MM.1S (cell line): ENCODE data around the gene RASGRP2.

Experiments
- DNase-seq: peaks from one replicate; pipeline ENCODE4 v3.0.0-alpha.2; 2015
- H2AFZ ChIP-seq: fragments of 300-600 bp; sonication (generic); 2 replicates; pipeline ENCODE4 v1.6.0; 2016; ENCODE audit warnings: antibody characterized with exemption, low read length
- H3F3A ChIP-seq: fragments of 300-600 bp; sonication (generic); 2 replicates; pipeline ENCODE4 v1.6.1; 2016; ENCODE audit warnings: mild to moderate bottlenecking, antibody characterized with exemption, low read length, moderate library complexity, mixed read lengths; ENCODE audit not compliant: insufficient read depth
- H3K27ac ChIP-seq: fragments of 300-600 bp; sonication (generic); 2 replicates; pipeline ENCODE4 v1.5.1; 2016; ENCODE audit warnings: mild to moderate bottlenecking, low read length
- H3K27me3 ChIP-seq: fragments of 300-600 bp; sonication (generic); replicated peaks from 2 replicates; pipeline ENCODE4 v1.6.0; 2016; ENCODE audit warnings: low read length; ENCODE audit not compliant: insufficient read depth
- H3K36me3 ChIP-seq: fragments of 300-600 bp; sonication (generic); replicated peaks from 2 replicates; pipeline ENCODE4 v1.6.1; 2016; ENCODE audit warnings: mild to moderate bottlenecking, low read length, mixed read lengths; ENCODE audit not compliant: insufficient read depth
- H3K4me1 ChIP-seq: fragments of 300-600 bp; sonication (generic); 2 replicates; pipeline ENCODE4 v1.6.1; 2016; ENCODE audit warnings: low read length, mixed read lengths
- H3K4me2 ChIP-seq: fragments of 300-600 bp; sonication (generic); 2 replicates; pipeline ENCODE4 v1.6.0; 2016; ENCODE audit warnings: low read depth, low read length
- H3K4me3 ChIP-seq: fragments of 300-600 bp; sonication (generic); 2 replicates; pipeline ENCODE4 v1.5.1; 2016; ENCODE audit warnings: low read length, mixed read lengths
- H3K79me2 ChIP-seq: fragments of 300-600 bp; sonication (generic); 2 replicates; pipeline ENCODE4 v1.6.1; 2016; ENCODE audit warnings: mixed run types, low read length, mixed read lengths
- H3K9ac ChIP-seq: fragments of 300-600 bp; sonication (generic); 2 replicates; pipeline ENCODE4 v1.6.1; 2016; ENCODE audit warnings: low read length, mixed read lengths
- H3K9me2 ChIP-seq: fragments of 300-600 bp; sonication (generic); replicated peaks from 2 replicates; pipeline ENCODE4 v1.6.1; 2016; ENCODE audit warnings: mild to moderate bottlenecking, low read length, mixed read lengths; ENCODE audit not compliant: insufficient read depth
- H3K9me3 ChIP-seq: fragments of 300-600 bp; sonication (generic); replicated peaks from 2 replicates; pipeline ENCODE4 v1.6.1; 2016; ENCODE audit warnings: mild to moderate bottlenecking, low read length, mixed read lengths; ENCODE audit not compliant: insufficient read depth
- H4K20me1 ChIP-seq: fragments of 300-600 bp; sonication (generic); 2 replicates; pipeline ENCODE4 v1.6.1; 2016; ENCODE audit warnings: mild to moderate bottlenecking, low read length, moderate library complexity, mixed read lengths; ENCODE audit not compliant: insufficient read depth
- EZH2 ChIP-seq: fragments of 300-600 bp; sonication (generic); optimal IDR thresholded peaks from 2 replicates; pipeline ENCODE3; 2017; ENCODE audit warnings: low read depth, mild to moderate bottlenecking, antibody characterized with exemption, low read length, mixed read lengths
- EZH2phosphoT487 ChIP-seq: fragments of 300-600 bp; sonication (generic); IDR thresholded peaks from 2 replicates; pipeline ENCODE4 v1.6.1; 2018; ENCODE audit warnings: antibody characterized with exemption, low read length
- TF ChIP-seq, protein P1 (sequence below): fragments of 300-600 bp; sonication (generic); IDR thresholded peaks from 2 replicates; pipeline ENCODE4 v1.5.1; 2016; ENCODE audit warnings: antibody characterized with exemption, low read length, mixed read lengths

RASGRP2 gene

DNA sequence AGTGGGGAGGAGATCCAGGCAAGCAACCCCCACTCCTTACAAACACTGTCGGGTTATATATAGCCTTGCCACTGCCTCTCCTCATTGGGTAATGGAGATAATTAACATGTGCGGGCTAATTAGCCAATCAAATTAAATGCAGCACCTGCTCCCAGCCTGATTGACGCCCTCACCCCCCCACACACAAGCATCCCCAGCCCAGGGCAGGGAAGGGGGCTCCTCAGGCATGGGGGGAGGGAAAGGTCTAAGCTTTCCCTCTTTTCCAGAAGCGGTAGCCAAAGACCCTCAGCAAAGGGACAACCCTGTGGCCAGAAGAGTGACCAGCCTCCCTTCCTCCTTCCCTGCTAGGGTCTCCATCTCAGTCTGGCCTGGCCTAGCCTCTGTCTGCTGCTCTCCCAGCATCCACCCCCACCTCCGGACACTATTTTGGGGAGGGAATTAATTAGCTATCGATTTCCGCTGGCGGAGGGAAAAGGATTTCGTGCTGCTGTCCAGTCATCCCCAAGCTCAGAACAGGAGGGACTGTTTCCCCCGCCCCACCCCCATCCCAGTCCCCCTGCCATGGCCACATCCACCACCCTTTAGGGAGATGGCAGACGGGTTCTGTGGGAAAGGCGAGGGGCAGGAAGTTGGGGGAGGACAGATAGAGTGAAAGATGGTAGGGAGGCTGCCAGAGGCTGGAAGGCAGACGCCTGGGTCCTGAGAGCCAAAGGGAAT is 28.0 kb downstream of the RASGRP2 start:
- Histone ChIP-seq H3K4me1 (no peaks in the 10 kb centered on the region), H2AFZ (no peak overlapping the region), H3K79me2 (no peaks in the 10 kb centered on the region), H3K27me3 (peaks cover 85% of the 10 kb centered on the region), H3K4me3 (no peak overlapping the region), H3K36me3 (no peaks in the 10 kb centered on the region), H3K4me2 (no peak overlapping the region), H3K9ac (no peak overlapping the region), H3K9me2 (no peaks in the 10 kb centered on the region), H3K9me3 (no peaks in the 10 kb centered on the region), H3F3A (no peaks in the 10 kb centered on the region), H3K27ac (no peak overlapping the region), H4K20me1 (no peaks in the 10 kb centered on the region)
- DNase-seq: no peak
- TF ChIP-seq EZH2phosphoT487 (no peak), EZH2 (no peak)
- TF ChIP-seq, protein P1, sequence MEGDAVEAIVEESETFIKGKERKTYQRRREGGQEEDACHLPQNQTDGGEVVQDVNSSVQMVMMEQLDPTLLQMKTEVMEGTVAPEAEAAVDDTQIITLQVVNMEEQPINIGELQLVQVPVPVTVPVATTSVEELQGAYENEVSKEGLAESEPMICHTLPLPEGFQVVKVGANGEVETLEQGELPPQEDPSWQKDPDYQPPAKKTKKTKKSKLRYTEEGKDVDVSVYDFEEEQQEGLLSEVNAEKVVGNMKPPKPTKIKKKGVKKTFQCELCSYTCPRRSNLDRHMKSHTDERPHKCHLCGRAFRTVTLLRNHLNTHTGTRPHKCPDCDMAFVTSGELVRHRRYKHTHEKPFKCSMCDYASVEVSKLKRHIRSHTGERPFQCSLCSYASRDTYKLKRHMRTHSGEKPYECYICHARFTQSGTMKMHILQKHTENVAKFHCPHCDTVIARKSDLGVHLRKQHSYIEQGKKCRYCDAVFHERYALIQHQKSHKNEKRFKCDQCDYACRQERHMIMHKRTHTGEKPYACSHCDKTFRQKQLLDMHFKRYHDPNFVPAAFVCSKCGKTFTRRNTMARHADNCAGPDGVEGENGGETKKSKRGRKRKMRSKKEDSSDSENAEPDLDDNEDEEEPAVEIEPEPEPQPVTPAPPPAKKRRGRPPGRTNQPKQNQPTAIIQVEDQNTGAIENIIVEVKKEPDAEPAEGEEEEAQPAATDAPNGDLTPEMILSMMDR: no peak

DNA sequence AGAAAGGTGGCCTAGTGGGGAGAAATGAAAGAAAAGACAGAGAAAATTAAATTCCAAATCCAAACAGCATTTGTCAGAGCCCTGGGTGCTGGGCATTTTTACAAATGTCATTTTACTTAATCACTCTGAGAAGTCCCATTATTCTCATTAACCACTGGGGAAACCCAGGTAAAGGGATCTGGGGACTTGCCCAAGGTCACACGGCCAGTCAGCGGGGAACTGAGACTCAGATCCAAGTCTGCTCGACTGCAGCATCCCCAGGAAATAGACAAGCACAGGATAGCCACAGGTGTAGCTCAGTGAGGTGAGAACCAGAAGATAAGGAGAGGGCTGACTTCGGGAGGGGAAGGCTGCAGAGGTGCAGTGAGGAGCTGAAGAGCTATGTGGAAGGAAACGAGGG is 28.8 kb downstream of the RASGRP2 start:
- TF ChIP-seq EZH2phosphoT487: no peak
- no peak for TF ChIP-seq EZH2
- TF ChIP-seq, protein P1: no peak
- Histone ChIP-seq H3K4me1 (no peaks in the 10 kb centered on the region), H3K4me2 (no peak overlapping the region), H4K20me1 (no peaks in the 10 kb centered on the region), H3K36me3 (no peaks in the 10 kb centered on the region), H3F3A (no peaks in the 10 kb centered on the region), H3K27ac (no peak overlapping the region), H3K27me3 (peaks cover 85% of the 10 kb centered on the region), H3K79me2 (no peaks in the 10 kb centered on the region), H3K9ac (no peak overlapping the region), H2AFZ (no peak overlapping the region), H3K9me3 (no peaks in the 10 kb centered on the region), H3K4me3 (no peak overlapping the region), H3K9me2 (no peaks in the 10 kb centered on the region)
- DNase-seq: no peak

DNA sequence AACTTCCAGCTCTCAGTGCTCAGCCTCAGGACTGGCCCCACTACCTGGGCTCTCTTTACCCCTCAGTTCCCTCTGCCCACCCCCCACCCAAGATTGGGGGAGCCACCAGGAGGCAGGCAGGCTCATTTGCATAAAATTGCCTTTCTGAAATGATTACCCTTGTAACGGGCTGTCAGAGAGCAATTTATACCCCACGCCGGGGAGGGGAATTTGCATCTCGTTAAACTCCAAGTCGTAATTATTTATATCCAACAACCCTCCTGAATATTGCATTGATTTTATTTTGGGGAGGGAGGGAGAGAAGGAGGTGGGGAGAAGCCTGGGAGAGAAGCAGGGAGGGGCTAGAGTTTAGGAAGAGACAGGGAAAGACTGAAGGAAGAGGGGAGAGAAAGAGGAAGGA is 29.3 kb downstream of the RASGRP2 start:
- H3K4me2 ChIP-seq: no peak overlapping the region
- no peak overlapping the region for H3K9ac ChIP-seq
- no peaks in the 10 kb centered on the region for H3K36me3 ChIP-seq
- no peak for DNase-seq
- no peaks in the 10 kb centered on the region for H3K79me2 ChIP-seq
- peaks cover 85% of the 10 kb centered on the region for H3K27me3 ChIP-seq
- H3F3A ChIP-seq: no peaks in the 10 kb centered on the region
- H3K9me3 ChIP-seq: no peaks in the 10 kb centered on the region
- H3K4me1 ChIP-seq: no peaks in the 10 kb centered on the region
- H3K27ac ChIP-seq: no peak overlapping the region
- no peak overlapping the region for H2AFZ ChIP-seq
- H4K20me1 ChIP-seq: no peaks in the 10 kb centered on the region
- no peak overlapping the region for H3K4me3 ChIP-seq
- TF ChIP-seq EZH2: no peak
- no peak for TF ChIP-seq EZH2phosphoT487
- TF ChIP-seq, protein P1: no peak
- H3K9me2 ChIP-seq: no peaks in the 10 kb centered on the region
